TTC549 (cell line): ENCODE data around the gene HS6ST3.

ENCODE experiments used
- FAIRE-seq: peaks from 2 replicates; lab custom pipeline; 2012; peaks lifted over from hg19 to GRCh38; lab: Jason Lieb, UNC

HS6ST3 gene

GRCh38 chr13:96667294-96668018 lies 577.5 kb downstream of the HS6ST3 start:
- FAIRE-seq: no peak

GRCh38 chr13:96671073-96671472 lies 581.2 kb downstream of the HS6ST3 start:
- no peak for FAIRE-seq

- FAIRE-seq: no peak
Measured at GRCh38 chr13:96672016-96672415, 582.1 kb downstream of the HS6ST3 start.

- no peak for FAIRE-seq
Measured at GRCh38 chr13:96673825-96674224, 583.9 kb downstream of the HS6ST3 start.

- FAIRE-seq: no peak
Measured at GRCh38 chr13:96677029-96677428, 587.1 kb downstream of the HS6ST3 start.

GRCh38 chr13:96678801-96679200 lies 588.9 kb downstream of the HS6ST3 start:
- no peak for FAIRE-seq

- no peak for FAIRE-seq
Measured at GRCh38 chr13:96680898-96681297, 591.0 kb downstream of the HS6ST3 start.

- no peak for FAIRE-seq
Measured at GRCh38 chr13:96681766-96682165, 591.9 kb downstream of the HS6ST3 start.

- no peak for FAIRE-seq
Measured at GRCh38 chr13:96684469-96684868, 594.6 kb downstream of the HS6ST3 start.

GRCh38 chr13:96684907-96685306 lies 595.0 kb downstream of the HS6ST3 start:
- FAIRE-seq: no peak

GRCh38 chr13:96686286-96686685 lies 596.4 kb downstream of the HS6ST3 start:
- no peak for FAIRE-seq

GRCh38 chr13:96687191-96687590 lies 597.3 kb downstream of the HS6ST3 start:
- no peak for FAIRE-seq

GRCh38 chr13:96690998-96691397 lies 601.1 kb downstream of the HS6ST3 start:
- FAIRE-seq: no peak

GRCh38 chr13:96696389-96696900 lies 606.5 kb downstream of the HS6ST3 start:
- FAIRE-seq: no peak

GRCh38 chr13:96700657-96701056 lies 610.8 kb downstream of the HS6ST3 start:
- FAIRE-seq: no peak

GRCh38 chr13:96707146-96707545 lies 617.2 kb downstream of the HS6ST3 start:
- FAIRE-seq: no peak

GRCh38 chr13:96710166-96710862 lies 620.4 kb downstream of the HS6ST3 start:
- FAIRE-seq: no peak

GRCh38 chr13:96720446-96720845 lies 630.5 kb downstream of the HS6ST3 start:
- no peak for FAIRE-seq

- FAIRE-seq: no peak
Measured at GRCh38 chr13:96726651-96727050, 636.7 kb downstream of the HS6ST3 start.

GRCh38 chr13:96728463-96728862 lies 638.6 kb downstream of the HS6ST3 start:
- FAIRE-seq: no peak

- no peak for FAIRE-seq
Measured at GRCh38 chr13:96730676-96731075, 640.8 kb downstream of the HS6ST3 start.

GRCh38 chr13:96734499-96734898 lies 644.6 kb downstream of the HS6ST3 start:
- no peak for FAIRE-seq

- no peak for FAIRE-seq
Measured at GRCh38 chr13:96741779-96742178, 651.9 kb downstream of the HS6ST3 start.
